ENCODE data around the gene DHX35.
A peak's percentile ranks its signal among the peaks of the same experiment; 100 is the strongest.

DHX35 gene

DNA sequence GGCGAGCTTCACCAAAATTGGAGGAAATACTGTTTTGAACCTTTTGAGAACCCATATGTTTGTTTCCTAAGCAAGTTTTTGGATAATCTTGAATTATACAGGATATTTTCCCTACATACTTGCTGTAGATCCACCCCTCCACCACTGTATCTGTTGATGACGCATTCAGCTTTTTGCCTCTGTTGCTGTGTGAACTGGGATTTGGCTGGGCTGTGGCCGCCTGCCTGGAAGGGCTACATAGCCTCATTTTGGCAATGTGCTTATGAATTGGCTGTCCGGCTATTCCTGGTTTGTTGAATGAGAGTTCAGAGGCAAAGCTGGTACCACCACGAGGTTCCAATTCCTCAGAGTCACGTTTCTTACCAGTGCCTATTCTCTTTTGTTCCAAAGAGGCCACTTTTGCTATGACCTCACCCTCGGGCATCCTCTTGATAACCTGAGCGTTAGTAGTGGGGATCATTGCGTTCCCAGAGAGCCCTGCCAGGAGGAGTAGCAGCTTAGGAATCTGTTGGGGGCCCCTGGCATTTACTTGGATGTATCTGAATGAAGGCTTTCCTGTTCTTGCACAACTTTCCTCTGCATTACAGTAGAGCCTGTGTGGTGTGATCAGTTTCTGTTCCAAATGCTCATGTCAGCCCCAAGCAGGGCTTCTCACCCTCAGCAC, 29.6 kb upstream of the DHX35 start:
- no peak overlapping the region for H3K4me3 ChIP-seq (ENCODE audit: low read depth, low read length)
- TF ChIP-seq, protein P1, sequence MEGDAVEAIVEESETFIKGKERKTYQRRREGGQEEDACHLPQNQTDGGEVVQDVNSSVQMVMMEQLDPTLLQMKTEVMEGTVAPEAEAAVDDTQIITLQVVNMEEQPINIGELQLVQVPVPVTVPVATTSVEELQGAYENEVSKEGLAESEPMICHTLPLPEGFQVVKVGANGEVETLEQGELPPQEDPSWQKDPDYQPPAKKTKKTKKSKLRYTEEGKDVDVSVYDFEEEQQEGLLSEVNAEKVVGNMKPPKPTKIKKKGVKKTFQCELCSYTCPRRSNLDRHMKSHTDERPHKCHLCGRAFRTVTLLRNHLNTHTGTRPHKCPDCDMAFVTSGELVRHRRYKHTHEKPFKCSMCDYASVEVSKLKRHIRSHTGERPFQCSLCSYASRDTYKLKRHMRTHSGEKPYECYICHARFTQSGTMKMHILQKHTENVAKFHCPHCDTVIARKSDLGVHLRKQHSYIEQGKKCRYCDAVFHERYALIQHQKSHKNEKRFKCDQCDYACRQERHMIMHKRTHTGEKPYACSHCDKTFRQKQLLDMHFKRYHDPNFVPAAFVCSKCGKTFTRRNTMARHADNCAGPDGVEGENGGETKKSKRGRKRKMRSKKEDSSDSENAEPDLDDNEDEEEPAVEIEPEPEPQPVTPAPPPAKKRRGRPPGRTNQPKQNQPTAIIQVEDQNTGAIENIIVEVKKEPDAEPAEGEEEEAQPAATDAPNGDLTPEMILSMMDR (IDR thresholded peaks at IDR 0.05; ENCODE audit: borderline replicate concordance, insufficient read depth, low read depth, low read length): no peak

DNA sequence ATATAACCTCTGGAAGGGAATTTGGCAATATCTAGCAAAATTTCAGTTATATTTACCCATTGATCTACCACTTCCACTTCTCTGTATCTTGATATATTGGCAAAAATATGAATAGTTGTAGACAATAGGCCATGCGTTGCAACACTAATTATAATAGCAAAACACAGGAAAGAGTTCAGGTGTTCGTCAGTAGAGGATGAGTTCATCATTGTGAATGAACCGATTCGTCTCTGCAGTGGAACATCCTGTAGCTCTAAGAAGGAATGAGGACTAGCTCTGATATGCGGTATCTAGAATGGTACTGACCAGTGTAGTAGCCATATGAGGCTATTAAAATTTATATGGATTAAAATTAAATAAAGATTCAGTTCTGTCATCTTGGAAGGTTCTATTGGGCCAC, 27.6 kb upstream of the DHX35 start:
- TF ChIP-seq, protein P1 (IDR thresholded peaks at IDR 0.05; ENCODE audit: borderline replicate concordance, insufficient read depth, low read depth, low read length): no peak
- H3K4me3 ChIP-seq (ENCODE audit: low read depth, low read length): no peak overlapping the region

DNA sequence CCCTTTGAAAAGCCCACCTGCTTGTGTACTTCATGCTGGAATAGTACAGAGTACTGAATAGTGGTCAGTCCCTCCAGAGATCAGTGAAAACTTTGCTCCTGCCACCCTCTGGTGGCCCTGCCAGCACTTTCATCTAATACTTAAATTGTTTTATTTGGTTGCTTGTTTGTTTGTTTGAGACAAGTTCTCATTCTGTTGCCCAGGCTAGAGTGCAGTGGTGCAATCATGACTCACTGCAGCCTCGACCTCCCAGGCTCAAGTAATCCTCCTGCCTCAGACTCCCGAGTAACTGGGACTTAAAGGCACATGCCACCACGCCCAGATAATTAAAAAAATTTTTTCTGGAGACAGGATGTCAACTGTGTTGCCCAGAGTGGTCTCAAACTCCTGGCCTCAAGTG, 26.9 kb upstream of the DHX35 start:
- TF ChIP-seq, protein P1 (IDR thresholded peaks at IDR 0.05; ENCODE audit: borderline replicate concordance, insufficient read depth, low read depth, low read length): 0 out of 2 replicates have a peak, but pooled peaks have one; percentile 10
- no peak overlapping the region for H3K4me3 ChIP-seq (ENCODE audit: low read depth, low read length)

DNA sequence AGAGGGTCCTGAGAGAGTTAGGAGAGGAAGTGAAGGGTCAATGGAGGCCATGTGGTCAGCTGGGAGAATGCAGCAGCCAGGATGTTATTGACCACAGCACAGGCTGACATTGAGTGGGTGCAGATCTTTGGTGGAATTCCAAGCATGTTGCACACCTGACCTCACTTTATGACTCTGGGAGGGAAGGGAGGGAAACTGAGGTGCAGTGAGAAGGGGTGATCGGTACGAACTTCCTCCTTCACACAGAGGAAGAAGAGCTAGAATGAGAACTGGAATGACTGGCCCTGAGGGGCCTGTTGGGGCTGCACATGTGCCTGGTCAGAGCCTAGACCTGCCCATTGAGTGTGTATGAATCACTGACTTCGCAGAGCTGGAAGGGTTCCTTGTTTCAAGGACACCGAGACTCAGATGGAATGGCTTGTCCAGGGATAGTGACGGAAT, 26.2 kb upstream of the DHX35 start:
- H3K4me3 ChIP-seq (ENCODE audit: low read depth, low read length): no peak overlapping the region
- TF ChIP-seq, protein P1 (IDR thresholded peaks at IDR 0.05; ENCODE audit: borderline replicate concordance, insufficient read depth, low read depth, low read length): 0 out of 2 replicates have a peak, but pooled peaks have one; percentile 0

DNA sequence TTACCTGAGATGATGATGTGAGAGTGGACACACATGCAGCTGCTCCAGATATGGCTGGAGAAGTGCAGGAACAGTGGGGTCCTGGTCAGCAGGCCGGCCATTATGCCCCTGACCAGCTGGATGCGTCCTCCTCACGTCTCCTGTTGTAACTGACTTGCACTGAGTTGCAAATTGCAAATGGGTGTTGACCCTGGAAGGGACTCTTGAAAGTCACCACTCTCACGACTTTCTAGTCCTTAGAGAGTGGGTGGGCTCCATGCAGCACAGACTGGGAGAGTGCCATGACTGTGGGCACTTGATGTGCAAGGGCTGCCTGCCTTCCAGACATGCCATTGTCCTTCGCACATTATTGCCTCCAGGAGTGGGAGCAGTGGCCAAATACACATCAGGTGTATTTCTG, 25.1 kb upstream of the DHX35 start:
- TF ChIP-seq, protein P1 (IDR thresholded peaks at IDR 0.05; ENCODE audit: borderline replicate concordance, insufficient read depth, low read depth, low read length): no peak
- H3K4me3 ChIP-seq (ENCODE audit: low read depth, low read length): no peak overlapping the region

DNA sequence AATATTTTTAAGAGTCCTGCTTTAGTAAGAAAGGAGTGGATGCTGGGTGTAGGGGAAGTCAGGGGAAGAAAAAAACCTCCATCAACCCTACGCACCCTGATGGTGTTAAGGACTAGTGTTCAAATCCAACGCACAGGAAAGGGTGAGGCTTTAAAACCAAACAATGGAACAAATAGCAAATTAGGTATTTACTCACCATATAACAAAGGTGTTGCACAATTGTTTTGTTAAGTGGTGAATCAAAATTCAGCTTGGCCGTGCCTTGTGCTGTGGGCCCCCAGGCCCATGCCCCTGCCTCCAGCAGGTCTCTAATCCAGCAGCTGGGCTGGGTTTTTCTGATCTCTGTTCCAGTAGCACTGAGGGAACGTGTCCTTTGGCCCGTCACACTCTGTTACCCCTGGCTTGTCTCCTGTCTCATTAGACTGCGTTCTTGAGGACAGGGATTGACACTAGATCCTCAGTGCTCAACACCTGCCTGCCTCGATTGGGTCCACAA, 24.1 kb upstream of the DHX35 start:
- TF ChIP-seq, protein P1 (IDR thresholded peaks at IDR 0.05; ENCODE audit: borderline replicate concordance, insufficient read depth, low read depth, low read length): no peak
- H3K4me3 ChIP-seq (ENCODE audit: low read depth, low read length): no peak overlapping the region

DNA sequence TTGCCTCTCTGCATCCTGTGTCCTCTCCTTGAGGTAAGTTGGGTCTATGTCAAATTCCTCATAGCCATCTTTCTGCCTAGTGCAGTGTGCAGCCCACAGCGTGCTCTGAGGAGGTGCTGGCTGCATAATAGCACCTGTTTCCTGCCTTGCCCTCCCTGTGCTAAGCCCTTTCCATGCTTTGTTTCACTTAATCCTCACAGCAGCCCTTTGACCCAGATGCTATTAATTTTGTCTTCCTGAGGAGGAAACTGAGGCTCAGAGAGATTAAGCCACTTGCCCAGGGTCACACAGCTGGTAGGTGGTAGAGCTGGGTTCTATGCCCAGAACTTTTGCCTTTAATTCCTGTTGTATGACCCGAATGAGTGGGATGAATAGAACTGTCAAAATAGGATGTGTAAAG, 22.5 kb upstream of the DHX35 start:
- TF ChIP-seq, protein P1 (IDR thresholded peaks at IDR 0.05; ENCODE audit: borderline replicate concordance, insufficient read depth, low read depth, low read length): no peak
- H3K4me3 ChIP-seq (ENCODE audit: low read depth, low read length): no peak overlapping the region
